Osteocyte (in vitro differentiated cells): ENCODE results near the gene OSCAR. TPM values are rescaled to one million over a fixed set of nuclear protein-coding genes. Genes with fewer than 3 reads are reported as not detected.

Source experiments
- DNase-seq: peaks from one replicate; pipeline ENCODE4 v3.0.0; 2021; ENCODE audit warnings: mixed read lengths; ENCODE audit not compliant: unreplicated experiment; ENCODE audit errors: extremely low spot score
- H3K27ac Mint-ChIP-seq: one replicate; pipeline ENCODE4 v1.8.0; 2021; ENCODE audit warnings: mild to moderate bottlenecking, mixed read lengths; ENCODE audit not compliant: unreplicated experiment
- H3K27me3 Mint-ChIP-seq: one replicate; pipeline ENCODE4 v1.8.0; 2021; ENCODE audit warnings: mixed read lengths; ENCODE audit not compliant: unreplicated experiment
- H3K36me3 Mint-ChIP-seq: one replicate; pipeline ENCODE4 v1.8.0; 2021; ENCODE audit warnings: mixed read lengths; ENCODE audit not compliant: unreplicated experiment
- H3K4me1 Mint-ChIP-seq: one replicate; pipeline ENCODE4 v1.8.0; 2021; ENCODE audit warnings: mixed read lengths; ENCODE audit not compliant: unreplicated experiment
- H3K4me3 Mint-ChIP-seq: one replicate; pipeline ENCODE4 v1.8.0; 2021; ENCODE audit warnings: mild to moderate bottlenecking, moderate library complexity, mixed read lengths; ENCODE audit not compliant: unreplicated experiment
- H3K9me3 Mint-ChIP-seq: one replicate; pipeline ENCODE4 v1.8.0; 2021; ENCODE audit warnings: mixed read lengths; ENCODE audit not compliant: unreplicated experiment
- total RNA-seq: library from RNA; stranded (reverse); gene quantifications from 2 replicates; pipeline ENCODE4 v1.2.1, GENCODE V29; 2021
- TF ChIP-seq, protein P1 (sequence below): fragments of 200-600 bp; sonication (generic); IDR thresholded peaks from 2 replicates; pipeline ENCODE4 v1.5.0; 2021; ENCODE audit warnings: antibody characterized with exemption, mild to moderate bottlenecking, moderate library complexity

The OSCAR gene
- total RNA-seq, 1 donor from 2014 or later, result 0.32 TPM

DNA sequence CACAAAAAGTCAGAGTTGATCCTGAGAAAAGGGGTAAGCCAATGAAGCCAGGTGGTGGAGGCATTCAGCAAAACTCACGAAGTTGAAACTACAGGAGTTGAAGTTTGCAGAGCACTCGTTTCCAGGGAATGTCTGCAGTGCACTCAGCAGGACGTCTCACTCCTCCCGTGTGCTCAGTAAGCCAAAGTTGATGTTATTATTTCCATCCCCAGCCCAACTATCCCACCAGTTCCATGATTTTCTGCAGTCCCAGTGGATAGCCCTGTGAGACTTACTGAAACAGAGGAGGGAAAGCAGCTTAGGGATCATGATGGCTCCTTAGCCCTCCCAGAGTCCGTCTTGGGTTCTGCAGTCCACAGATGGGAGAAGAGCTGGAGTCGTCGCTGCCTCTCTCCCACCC lies 19.6 kb downstream of the OSCAR start, which contains the start of gene TARM1:
Gene TARM1, minus strand, starts transcription at position 334 of the 400 bp plus-strand sequence. Its CDS starts 25 bp downstream, at position 309.
- no peaks in the 10 kb centered on the region for H3K36me3 Mint-ChIP-seq
- TF ChIP-seq, protein P1, sequence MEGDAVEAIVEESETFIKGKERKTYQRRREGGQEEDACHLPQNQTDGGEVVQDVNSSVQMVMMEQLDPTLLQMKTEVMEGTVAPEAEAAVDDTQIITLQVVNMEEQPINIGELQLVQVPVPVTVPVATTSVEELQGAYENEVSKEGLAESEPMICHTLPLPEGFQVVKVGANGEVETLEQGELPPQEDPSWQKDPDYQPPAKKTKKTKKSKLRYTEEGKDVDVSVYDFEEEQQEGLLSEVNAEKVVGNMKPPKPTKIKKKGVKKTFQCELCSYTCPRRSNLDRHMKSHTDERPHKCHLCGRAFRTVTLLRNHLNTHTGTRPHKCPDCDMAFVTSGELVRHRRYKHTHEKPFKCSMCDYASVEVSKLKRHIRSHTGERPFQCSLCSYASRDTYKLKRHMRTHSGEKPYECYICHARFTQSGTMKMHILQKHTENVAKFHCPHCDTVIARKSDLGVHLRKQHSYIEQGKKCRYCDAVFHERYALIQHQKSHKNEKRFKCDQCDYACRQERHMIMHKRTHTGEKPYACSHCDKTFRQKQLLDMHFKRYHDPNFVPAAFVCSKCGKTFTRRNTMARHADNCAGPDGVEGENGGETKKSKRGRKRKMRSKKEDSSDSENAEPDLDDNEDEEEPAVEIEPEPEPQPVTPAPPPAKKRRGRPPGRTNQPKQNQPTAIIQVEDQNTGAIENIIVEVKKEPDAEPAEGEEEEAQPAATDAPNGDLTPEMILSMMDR, result no peak
- DNase-seq, result no peak

DNA sequence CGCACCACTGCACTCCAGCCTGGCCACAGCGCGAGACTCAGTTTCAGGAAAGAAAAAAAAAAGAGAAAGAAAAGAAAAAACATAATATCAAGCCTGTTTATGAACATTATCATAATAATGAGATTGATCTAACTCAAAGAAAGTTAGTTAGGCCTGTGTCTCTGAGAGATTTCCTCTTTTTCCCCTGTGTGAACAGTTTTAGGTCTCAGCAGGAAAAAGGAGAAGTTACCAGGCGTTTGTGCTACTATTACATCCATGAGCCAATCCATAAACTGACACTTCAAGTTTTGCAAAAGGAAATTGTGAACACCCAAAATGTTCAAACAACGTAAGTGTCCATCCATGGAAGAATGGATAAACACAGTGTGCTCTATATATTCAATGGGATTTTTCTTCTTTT lies 23.3 kb downstream of the OSCAR start:
- Mint-ChIP-seq H3K4me3 (no peak overlapping the region), H3K27me3 (no peaks in the 10 kb centered on the region), H3K9me3 (peaks cover 5% of the 10 kb centered on the region), H3K27ac (no peak overlapping the region), H3K36me3 (no peaks in the 10 kb centered on the region), H3K4me1 (no peaks in the 10 kb centered on the region)
- DNase-seq, result no peak
- TF ChIP-seq, protein P1, result no peak

More for the DNA sequence above, 19.6 kb downstream of the OSCAR start, which contains the start of gene TARM1:
- Mint-ChIP-seq H3K27ac (no peak within 1 kb of the TSS), H3K4me1 (no peaks in the 10 kb centered on the region), H3K27me3 (no peaks in the 10 kb centered on the region), H3K9me3 (peaks cover 2% of the 10 kb centered on the region), H3K4me3 (no peak within 1 kb of the TSS)

DNA sequence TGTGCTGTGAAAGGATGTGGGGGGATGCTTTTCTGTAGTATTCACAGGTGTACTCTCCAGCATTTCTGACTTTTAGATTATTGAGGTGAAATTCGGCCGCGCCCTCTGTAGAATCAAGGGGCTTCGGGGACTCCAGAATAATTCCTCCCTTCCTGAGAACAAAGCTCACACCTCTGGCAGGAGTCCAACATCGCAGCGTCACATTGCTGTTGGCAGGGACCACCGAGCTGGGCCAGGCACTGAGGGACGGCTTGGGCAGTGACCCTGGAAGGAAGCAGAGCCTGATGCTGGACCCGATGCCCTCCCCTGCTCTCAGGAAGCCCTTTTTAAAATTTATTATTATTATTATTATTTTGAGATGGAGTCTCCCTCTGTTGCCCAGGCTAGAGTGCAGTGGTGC lies 25.8 kb downstream of the OSCAR start:
- H3K4me3 Mint-ChIP-seq, result no peak overlapping the region
- H3K27ac Mint-ChIP-seq, result no peak overlapping the region
- TF ChIP-seq, protein P1, result no peak

DNA sequence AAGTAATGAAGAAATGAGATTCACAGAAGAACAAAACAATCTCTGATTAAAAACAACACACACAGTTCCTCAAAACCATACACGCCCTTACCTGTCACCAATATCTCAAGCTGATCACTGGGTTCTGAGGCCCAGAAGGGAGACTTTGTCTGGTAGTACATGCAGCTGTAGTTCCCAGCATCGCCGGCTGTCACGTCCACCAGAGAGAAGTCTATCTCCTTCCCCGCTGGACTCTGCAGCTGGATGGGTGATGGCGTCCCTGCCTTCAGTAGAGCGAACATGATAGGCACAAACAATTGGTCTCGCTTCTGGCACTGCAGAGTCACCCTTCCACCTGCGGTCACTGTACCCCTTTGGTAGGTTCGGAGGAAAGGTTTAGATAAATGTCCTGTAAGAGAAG lies 26.8 kb downstream of the OSCAR start:
- no peak for DNase-seq
- TF ChIP-seq, protein P1, result no peak
- Mint-ChIP-seq H3K4me1 (no peaks in the 10 kb centered on the region), H3K9me3 (peaks cover 15% of the 10 kb centered on the region), H3K36me3 (no peaks in the 10 kb centered on the region), H3K27me3 (no peaks in the 10 kb centered on the region), H3K27ac (no peak overlapping the region), H3K4me3 (no peak overlapping the region)

More for the DNA sequence above, 25.8 kb downstream of the OSCAR start:
- Mint-ChIP-seq H3K27me3 (no peaks in the 10 kb centered on the region), H3K36me3 (no peaks in the 10 kb centered on the region), H3K4me1 (no peaks in the 10 kb centered on the region), H3K9me3 (peaks cover 5% of the 10 kb centered on the region)
- no peak for DNase-seq

DNA sequence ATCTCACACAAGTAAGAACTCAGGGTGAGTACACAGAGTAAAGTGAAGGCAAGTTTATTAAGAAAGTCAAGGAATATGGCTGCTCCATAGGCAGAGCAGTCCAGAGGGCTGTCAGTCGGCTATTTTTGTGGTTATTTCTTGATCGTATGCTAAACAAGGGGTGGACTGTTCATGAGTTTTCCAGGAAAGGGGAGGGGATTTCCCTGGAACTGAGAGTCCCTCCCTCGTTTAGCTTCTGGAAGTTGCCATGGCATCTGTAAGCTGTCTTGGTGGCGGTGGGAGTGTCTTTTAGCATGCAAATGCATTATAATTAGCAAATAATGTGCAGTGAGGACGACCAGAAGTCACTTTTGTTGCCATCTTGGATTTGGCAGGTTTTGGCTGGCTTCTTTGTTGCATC lies 31.1 kb downstream of the OSCAR start:
- H3K9me3 Mint-ChIP-seq, result peaks cover 20% of the 10 kb centered on the region
- no peaks in the 10 kb centered on the region for H3K4me1 Mint-ChIP-seq
- TF ChIP-seq, protein P1, result no peak
- no peaks in the 10 kb centered on the region for H3K27me3 Mint-ChIP-seq
- no peaks in the 10 kb centered on the region for H3K36me3 Mint-ChIP-seq
- no peak for DNase-seq
- no peak overlapping the region for H3K4me3 Mint-ChIP-seq
- no peak overlapping the region for H3K27ac Mint-ChIP-seq
